AG04449 (cell line): ENCODE data around the gene CPT1A.

ENCODE experiments used
- CTCF ChIA-PET: fragments of 350-600 bp; formaldehyde crosslinking; extraction: SDS; loops from one replicate; lab custom pipeline; 2021; ENCODE audit warnings: antibody characterized with exemption; lab: Yijun Ruan, JAX
- POLR2A ChIA-PET: fragments of 400-600, 350-600 bp; formaldehyde crosslinking; extraction: SDS; loops from one replicate; lab custom pipeline; 2020; ENCODE audit warnings: antibody characterized with exemption, inconsistent platforms; lab: Yijun Ruan, JAX
- DNase-seq: peaks from one replicate; pipeline ENCODE4 v3.0.0-alpha.2; 2010; ENCODE audit warnings: low read depth, low spot score
- H3K4me3 ChIP-seq: 2 replicates; pipeline ENCODE4 v1.5.1; 2011; ENCODE audit warnings: low read depth, mild to moderate bottlenecking, control low read depth, low read length
- CTCF ChIP-seq: IDR thresholded peaks from one replicate; pipeline ENCODE4 v1.5.1; 2011; ENCODE audit warnings: mild to moderate bottlenecking, moderate library complexity, low read length, control low read depth, inconsistent platforms; ENCODE audit not compliant: insufficient read depth; ENCODE audit errors: missing control alignments

CPT1A gene

DNA sequence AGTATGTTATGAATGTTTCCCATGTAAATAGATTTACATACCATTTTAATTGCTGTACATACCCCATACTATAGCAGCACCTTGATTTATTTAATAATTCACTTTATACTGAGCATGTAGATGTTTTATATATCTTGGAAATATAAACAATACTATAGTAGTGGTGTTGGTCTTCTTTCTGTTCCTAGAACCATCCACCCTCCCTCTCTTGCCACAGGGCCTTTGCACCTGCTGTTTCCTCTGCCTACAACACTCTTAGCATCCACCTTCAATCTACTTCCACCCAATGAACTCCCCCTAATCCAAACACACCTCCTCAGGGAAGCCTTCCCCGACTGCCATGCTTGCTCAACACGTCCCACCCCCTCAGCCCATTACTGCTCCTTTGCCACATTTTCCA is 120.6 kb downstream of the CPT1A start:
- CTCF ChIA-PET, result no interaction called here
- POLR2A ChIA-PET, result no interaction called here
- H3K4me3 ChIP-seq, result no peak overlapping the region
- TF ChIP-seq CTCF, result no peak
- DNase-seq, result no peak

GRCh38 chr11:68715456-68716122 is 126.1 kb downstream of the CPT1A start:
- DNase-seq, result no peak
- no peak for TF ChIP-seq CTCF
- CTCF ChIA-PET, result interaction anchor here (1.3 kb wide), 1 partner anchor 16 kb away, joined by 3 read pairs; no protein-coding TSS in a partner anchor
- H3K4me3 ChIP-seq, result no peak overlapping the region
- POLR2A ChIA-PET, result no interaction called here

GRCh38 chr11:68714060-68714856 is 127.5 kb downstream of the CPT1A start:
- ChIA-PET POLR2A (no interaction called here), CTCF (no interaction called here)
- no peak for DNase-seq
- no peak for TF ChIP-seq CTCF
- no peak overlapping the region for H3K4me3 ChIP-seq

- no peak for DNase-seq
- ChIA-PET POLR2A (no interaction called here), CTCF (no interaction called here)
- no peak for TF ChIP-seq CTCF
- H3K4me3 ChIP-seq, result no peak overlapping the region
Observed at GRCh38 chr11:68711114-68711513, 130.6 kb downstream of the CPT1A start.

DNA sequence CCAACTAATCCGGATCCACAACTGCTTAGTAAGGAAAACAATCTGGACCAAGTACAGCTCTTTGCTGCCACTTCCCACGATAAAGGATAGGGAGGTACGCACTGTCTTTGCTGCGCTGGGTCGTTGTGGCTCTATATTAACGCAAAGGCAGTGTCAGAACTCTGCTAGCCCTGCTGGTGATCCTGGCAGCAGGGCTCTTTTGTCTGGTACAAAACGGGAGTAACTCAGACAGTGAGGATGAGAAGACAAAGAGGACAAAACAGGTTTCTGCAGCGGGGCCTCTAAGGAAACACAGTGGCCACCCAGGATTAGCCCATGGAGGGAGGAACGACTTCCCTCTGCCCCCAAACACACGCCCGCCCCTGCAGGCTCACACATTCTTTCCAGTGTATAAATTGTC is 131.3 kb downstream of the CPT1A start:
- ChIA-PET CTCF (no interaction called here), POLR2A (no interaction called here)
- no peak overlapping the region for H3K4me3 ChIP-seq

More for the DNA sequence above, 131.3 kb downstream of the CPT1A start:
- DNase-seq, result no peak
- no peak for TF ChIP-seq CTCF
